GM12874 (cell line): Measurements from ENCODE around the gene EBLN2.

ENCODE experiments used
- CTCF ChIP-seq: IDR thresholded peaks from 2 replicates; pipeline ENCODE4 v1.5.1; 2011; ENCODE audit warnings: low read depth, mild to moderate bottlenecking, control low read depth, low read length, moderate library complexity; ENCODE audit not compliant: insufficient read depth

Gene EBLN2

GRCh38 chr3:73045391-73045790, 16.1 kb upstream of the EBLN2 start:
- TF ChIP-seq CTCF: no peak

GRCh38 chr3:73046195-73046594, 15.3 kb upstream of the EBLN2 start:
- TF ChIP-seq CTCF: no peak

GRCh38 chr3:73049319-73049718, 12.1 kb upstream of the EBLN2 start:
- no peak for TF ChIP-seq CTCF

DNA sequence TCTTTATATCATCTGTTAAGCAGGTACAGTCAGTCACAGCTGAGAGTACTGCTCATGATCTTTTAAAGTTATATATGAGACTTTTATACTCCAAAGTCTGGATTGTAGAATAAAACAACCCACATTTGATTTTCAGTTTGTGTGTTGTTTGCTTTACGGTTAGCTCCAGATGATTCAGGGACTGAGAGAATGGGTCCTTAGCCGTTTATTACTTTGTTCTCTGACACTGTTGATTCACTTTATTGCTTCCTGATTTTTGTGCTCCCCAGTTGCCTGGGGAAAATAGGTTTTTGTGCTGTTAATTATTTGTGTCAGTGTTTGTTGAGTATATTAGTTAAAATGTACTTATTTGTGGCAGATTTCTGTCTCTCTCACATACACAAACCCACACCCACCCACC, 8.6 kb upstream of the EBLN2 start:
- no peak for TF ChIP-seq CTCF

- no peak for TF ChIP-seq CTCF
These were observed 5.9 kb upstream of the EBLN2 start for GRCh38 chr3:73055583-73055982.

DNA sequence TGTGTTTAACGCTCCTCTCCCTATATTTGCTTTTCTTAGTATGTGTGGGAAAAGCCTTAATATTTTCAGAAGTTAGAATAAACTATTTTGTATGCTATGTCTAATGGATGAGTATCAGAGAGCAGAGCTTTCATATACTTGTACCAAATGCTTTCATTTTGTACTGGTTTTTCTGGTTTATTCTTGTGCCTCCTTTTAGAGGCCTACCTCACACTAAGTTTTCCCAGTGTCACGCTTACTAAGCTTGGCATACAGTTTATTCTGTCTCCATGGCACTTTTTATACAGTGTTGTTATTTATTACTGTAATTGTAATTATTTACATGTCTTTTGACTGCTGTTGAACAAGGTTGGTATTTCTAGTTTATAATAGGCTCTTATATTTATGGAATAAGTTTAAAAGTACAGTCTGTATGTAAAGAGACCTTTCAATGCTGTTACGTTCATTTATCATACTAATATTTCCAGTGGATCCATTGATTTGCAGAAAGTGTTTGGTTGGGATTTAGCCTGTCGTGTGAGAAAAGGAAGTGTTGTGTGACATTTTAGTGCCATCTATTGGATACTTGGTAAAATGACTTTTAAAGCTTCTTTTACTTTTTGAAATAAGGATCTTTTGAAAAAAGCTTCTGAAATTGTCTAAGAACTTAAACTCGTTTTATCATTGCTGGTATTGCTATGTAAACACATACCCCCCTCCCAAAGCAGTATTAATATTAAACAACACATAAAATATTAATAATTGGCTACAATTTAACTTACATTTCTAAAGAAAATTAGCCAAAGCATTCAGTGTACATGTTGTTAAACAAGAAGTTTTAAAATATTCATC, 5.2 kb upstream of the EBLN2 start:
- no peak for TF ChIP-seq CTCF

GRCh38 chr3:73056845-73057150, 4.7 kb upstream of the EBLN2 start:
- TF ChIP-seq CTCF: no peak
